Measurements from ENCODE around the gene CHCHD5.

Gene CHCHD5

DNA sequence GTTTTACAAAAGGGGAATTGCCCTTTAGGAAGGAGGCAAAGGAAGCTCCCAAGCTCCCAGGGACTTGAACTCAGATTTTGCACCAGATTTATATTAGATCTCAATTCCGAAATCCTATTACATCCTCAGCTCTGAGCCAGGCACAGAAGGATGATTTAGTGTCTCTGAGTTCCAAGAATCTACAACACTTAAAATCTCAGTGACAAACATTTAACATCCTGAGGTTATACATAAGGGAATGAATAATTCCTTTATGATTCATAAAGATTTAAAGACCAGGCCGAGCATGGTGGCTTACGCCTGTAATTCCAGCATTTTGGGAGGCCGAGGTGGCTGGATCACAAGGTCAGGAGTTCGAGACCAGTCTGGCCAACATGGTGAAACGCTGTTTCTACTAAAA, 44.8 kb downstream of the CHCHD5 start:
- FAIRE-seq = no peak
- TF ChIP-seq TAF1 (IDR thresholded peaks at IDR 0.05; ENCODE audit: borderline replicate concordance, low read depth, low read length) = no peak
- no peak for TF ChIP-seq POLR2AphosphoS5 (IDR thresholded peaks at IDR 0.05; ENCODE audit: low read depth, low read length)
- no peak for TF ChIP-seq POLR2A (IDR thresholded peaks at IDR 0.05; ENCODE audit: low read depth, low read length)

DNA sequence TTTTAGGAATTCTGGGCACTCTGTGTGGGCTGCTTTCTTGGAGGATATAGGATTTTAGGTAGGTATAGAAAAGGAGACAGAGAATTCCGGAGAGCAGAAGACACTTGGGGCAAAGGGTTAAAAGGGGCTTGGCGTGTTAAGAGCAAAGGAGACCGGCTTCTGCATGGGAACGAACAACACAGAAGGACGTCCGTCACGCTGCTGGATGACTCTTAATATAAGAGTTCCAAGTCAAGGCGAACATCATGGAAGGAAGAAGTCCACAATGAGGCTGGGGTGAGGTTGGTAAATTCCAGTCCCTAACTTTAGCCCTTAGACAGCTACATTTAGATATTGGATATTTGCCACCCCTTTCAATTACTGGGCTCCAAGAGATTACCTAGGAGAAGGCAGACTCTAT, 45.4 kb downstream of the CHCHD5 start:
- FAIRE-seq (no peak), DNase-seq (ENCODE audit: insufficient read length) (no peak)
- TF ChIP-seq POLR2AphosphoS5 (IDR thresholded peaks at IDR 0.05; ENCODE audit: low read depth, low read length) = no peak
- TF ChIP-seq POLR2A (IDR thresholded peaks at IDR 0.05; ENCODE audit: low read depth, low read length) = no peak
- no peak for TF ChIP-seq TAF1 (IDR thresholded peaks at IDR 0.05; ENCODE audit: borderline replicate concordance, low read depth, low read length)

More for the DNA sequence above, 44.8 kb downstream of the CHCHD5 start:
- no peak for DNase-seq (ENCODE audit: insufficient read length)

DNA sequence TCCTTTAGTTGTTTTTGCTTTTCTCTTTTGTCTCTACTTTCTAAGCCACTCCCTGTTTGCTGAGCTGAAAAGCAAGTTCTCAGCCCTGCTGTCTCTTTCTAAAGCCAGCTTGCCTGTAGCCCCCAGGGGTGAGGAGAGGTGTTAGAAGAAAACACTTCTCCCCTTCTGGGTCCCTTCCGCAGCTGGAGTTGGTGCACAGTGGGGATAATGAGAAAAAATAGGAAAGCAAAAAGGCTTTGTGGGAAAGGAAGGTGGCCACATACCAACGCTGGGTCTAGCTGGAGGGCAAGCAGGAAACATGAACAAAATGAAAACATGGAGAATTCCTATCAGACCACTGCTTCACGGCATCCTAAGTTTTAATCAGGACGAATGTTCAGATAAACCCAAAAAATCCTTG, 45.9 kb downstream of the CHCHD5 start:
- DNase-seq (ENCODE audit: insufficient read length) (no peak), FAIRE-seq (no peak)
- TF ChIP-seq TAF1 (IDR thresholded peaks at IDR 0.05; ENCODE audit: borderline replicate concordance, low read depth, low read length) = no peak
- TF ChIP-seq POLR2AphosphoS5 (IDR thresholded peaks at IDR 0.05; ENCODE audit: low read depth, low read length) = no peak
- TF ChIP-seq POLR2A (IDR thresholded peaks at IDR 0.05; ENCODE audit: low read depth, low read length) = no peak

DNA sequence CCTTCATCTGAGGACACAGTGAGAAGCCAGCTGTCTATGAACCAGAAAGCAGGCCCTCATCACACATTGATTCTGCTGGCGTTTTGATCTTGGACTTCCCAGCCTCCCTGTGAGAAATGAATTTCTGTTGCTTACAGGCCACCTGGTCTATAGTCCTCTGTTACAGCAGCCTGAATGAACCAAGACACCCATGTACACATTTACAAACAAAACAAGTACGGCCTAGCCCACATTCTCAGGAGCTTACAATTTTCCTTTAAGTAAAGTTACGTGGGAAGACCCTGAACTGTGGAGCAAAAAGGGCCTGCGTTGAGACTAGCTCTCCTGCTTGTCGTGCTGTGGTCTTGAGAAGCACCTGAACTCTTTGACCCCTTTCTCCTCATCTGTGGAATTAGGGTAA, 49.3 kb downstream of the CHCHD5 start:
- no peak for FAIRE-seq
- no peak for DNase-seq (ENCODE audit: insufficient read length)
- TF ChIP-seq POLR2AphosphoS5 (IDR thresholded peaks at IDR 0.05; ENCODE audit: low read depth, low read length) = no peak
- TF ChIP-seq TAF1 (IDR thresholded peaks at IDR 0.05; ENCODE audit: borderline replicate concordance, low read depth, low read length) = no peak
- TF ChIP-seq POLR2A (IDR thresholded peaks at IDR 0.05; ENCODE audit: low read depth, low read length) = no peak

DNA sequence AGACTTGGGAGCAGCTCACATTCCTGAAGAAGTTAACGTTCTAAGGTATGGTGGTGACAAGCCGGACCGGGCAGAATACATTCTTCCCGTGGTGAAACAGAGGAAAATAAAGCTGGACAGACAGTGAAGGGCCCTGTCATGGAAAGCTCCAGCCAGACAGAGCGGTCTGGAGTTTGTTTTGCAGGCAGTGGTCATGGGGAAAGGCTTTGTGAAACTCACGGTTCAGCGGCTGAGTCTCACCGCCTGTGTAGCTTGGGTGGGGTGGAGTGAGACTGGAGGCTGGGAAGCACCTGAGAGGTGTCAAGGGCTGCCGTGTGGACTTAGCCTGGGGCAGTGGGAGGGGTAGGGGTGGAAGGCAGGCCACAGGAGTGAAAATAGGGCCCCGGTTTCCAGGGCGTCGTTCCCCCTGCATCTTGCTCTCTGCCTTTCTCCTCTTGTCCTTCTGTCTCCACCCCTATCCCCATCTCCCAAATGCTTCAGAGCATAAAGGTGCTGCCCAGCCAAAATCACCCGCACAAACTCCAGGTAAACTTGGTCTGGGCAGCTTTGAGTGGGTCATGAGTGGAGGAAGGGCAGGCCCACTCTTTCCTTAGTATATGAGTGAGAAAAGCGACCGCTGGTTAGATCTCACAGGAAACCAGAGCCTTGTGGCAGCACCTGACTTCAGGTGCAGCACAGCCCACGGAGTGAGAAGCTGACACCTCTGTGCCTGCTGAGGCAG, 49.9 kb downstream of the CHCHD5 start:
- FAIRE-seq (no peak), DNase-seq (ENCODE audit: insufficient read length) (no peak)
- no peak for TF ChIP-seq TAF1 (IDR thresholded peaks at IDR 0.05; ENCODE audit: borderline replicate concordance, low read depth, low read length)
- TF ChIP-seq POLR2AphosphoS5 (IDR thresholded peaks at IDR 0.05; ENCODE audit: low read depth, low read length) = no peak
- no peak for TF ChIP-seq POLR2A (IDR thresholded peaks at IDR 0.05; ENCODE audit: low read depth, low read length)

DNA sequence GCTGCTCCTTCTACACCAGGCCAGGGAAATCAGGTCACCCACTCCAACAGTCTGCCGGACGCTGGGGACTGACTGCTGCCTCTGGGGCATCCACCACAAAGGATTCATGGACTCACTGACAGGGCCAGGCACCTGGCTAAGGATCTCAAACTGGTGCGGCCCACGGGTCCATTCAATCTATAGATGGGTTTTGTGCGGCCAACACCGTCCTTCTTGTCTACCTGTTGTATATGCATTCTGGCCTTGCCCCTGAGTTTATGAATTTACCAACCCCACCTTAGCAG, 50.4 kb downstream of the CHCHD5 start:
- TF ChIP-seq POLR2A (IDR thresholded peaks at IDR 0.05; ENCODE audit: low read depth, low read length) (no peak), TAF1 (IDR thresholded peaks at IDR 0.05; ENCODE audit: borderline replicate concordance, low read depth, low read length) (no peak), POLR2AphosphoS5 (IDR thresholded peaks at IDR 0.05; ENCODE audit: low read depth, low read length) (no peak)
- DNase-seq (ENCODE audit: insufficient read length) = no peak
- no peak for FAIRE-seq

DNA sequence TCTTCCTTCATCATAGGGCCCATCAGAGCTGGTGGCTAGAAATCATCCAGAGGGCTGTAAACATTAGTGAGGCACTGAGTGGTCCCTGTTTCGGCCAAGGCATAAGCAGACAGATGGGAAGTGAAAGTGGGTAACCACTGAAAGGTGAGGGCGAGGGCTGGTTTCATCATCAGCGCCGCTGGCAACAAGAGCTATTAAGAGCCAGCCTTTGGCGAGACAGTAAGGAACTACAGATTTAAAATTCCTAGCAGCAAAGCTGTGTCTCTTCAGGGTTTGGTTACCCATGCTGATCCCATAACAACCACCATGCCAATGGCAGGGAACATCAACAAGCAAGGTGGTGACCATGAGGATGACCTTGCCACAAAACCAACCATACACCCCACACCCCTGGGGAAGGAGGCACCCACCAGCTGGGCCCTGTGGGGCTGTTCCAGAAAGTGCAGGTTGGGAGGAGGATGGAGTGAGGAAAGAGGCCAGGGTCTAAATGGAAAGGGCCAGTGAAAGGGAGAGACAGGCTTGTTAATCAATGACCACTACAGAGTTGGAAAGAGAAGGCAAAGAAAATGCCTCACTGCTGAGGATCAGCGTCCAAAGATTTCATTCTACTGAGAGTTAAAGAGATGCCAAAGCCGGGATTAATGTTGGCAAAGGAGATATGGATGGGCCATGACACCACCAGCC, 52.3 kb downstream of the CHCHD5 start:
- FAIRE-seq (peak; percentile 65), DNase-seq (ENCODE audit: insufficient read length) (peak; percentile 42)
- TF ChIP-seq POLR2A (IDR thresholded peaks at IDR 0.05; ENCODE audit: low read depth, low read length) = no peak
- no peak for TF ChIP-seq TAF1 (IDR thresholded peaks at IDR 0.05; ENCODE audit: borderline replicate concordance, low read depth, low read length)
- no peak for TF ChIP-seq POLR2AphosphoS5 (IDR thresholded peaks at IDR 0.05; ENCODE audit: low read depth, low read length)

DNA sequence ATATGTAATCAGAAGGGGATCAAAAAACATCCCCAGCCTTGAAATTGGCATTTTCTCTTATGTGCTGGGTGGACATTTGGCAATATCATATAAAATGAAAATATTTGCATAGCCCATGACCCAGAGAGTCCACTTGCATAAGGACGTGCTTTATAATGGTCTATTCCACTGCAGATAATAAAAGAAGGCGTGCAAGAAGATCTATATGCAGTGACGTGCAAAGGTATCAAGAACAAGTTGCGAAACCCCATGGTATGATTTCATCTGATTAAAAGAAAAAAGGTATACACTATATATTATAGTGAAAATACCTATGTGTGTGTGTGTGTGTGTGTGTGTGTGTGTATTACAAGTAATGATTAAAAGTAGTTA, 52.9 kb downstream of the CHCHD5 start:
- no peak for DNase-seq (ENCODE audit: insufficient read length)
- FAIRE-seq = no peak
- no peak for TF ChIP-seq TAF1 (IDR thresholded peaks at IDR 0.05; ENCODE audit: borderline replicate concordance, low read depth, low read length)
- TF ChIP-seq POLR2A (IDR thresholded peaks at IDR 0.05; ENCODE audit: low read depth, low read length) = no peak
- no peak for TF ChIP-seq POLR2AphosphoS5 (IDR thresholded peaks at IDR 0.05; ENCODE audit: low read depth, low read length)

Measured in GM12892 (cell line).